LHCN-M2 (cell line): Measurements from ENCODE around the gene SLAIN1. TPM values are rescaled to one million over a fixed set of nuclear protein-coding genes. Genes with fewer than 3 reads are reported as not detected.
A peak's percentile ranks its signal among the peaks of the same experiment; 100 is the strongest.

Experiments used
- DNase-seq: peaks from one replicate; pipeline ENCODE4 v3.0.0-alpha.2; 2012; ENCODE audit warnings: low read depth
- total RNA-seq: library from RNA; depleted of rRNA; stranded (reverse); fragments of >200 nt; gene quantifications from 2 replicates; pipeline ENCODE4 v1.2.3, GENCODE V29; 2014

The SLAIN1 gene
- total RNA-seq, 1 experiment from 2014 or later = 0.11 TPM

- DNase-seq = peak; percentile 45
Observed at GRCh38 chr13:77751513-77752456, 54.3 kb downstream of the SLAIN1 start.

GRCh38 chr13:77752512-77753069 lies 55.1 kb downstream of the SLAIN1 start:
- no peak for DNase-seq

GRCh38 chr13:77760893-77761292 lies 63.4 kb downstream of the SLAIN1 start:
- DNase-seq = no peak

DNA sequence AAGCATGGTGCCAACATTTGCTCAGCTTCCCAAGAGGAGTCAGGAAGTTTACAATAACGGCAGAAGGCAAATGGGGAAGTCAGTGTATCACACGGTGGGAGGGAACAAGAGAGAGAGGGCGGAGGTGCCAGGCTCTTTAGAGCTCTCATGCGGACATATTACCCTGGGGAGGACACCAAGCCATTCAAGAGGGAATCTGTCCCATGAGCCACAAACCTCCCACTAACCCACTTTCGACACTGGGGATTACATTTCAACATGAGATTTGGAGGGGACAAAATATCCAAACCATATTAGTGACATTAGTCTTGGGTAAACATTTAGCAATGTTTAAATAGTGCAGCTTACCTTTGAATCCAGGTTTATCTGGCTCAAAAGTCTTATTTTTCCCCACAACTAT lies 69.9 kb downstream of the SLAIN1 start:
- DNase-seq = no peak

DNA sequence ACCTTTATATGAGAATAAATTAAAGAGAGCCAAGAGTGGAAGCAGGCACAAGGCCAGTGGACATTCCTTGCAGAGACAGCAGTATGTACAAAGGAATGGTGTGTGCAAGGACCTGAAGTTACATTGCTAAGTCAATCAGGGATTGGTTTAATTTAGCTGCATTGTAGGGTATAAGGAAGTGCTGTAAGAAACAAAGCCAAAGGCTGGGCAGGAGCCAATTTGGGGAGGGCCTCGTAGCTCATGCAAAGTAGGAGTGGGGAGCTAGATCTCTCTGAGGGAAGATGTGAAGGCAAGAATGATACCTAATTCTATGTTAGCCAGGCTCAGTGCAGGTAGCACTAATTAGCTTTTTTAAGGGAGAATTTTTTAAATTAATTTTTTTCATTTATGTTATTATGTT lies 76.7 kb downstream of the SLAIN1 start:
- no peak for DNase-seq

- DNase-seq = peak; percentile 11
Observed at GRCh38 chr13:77776704-77777103, 79.2 kb downstream of the SLAIN1 start.

GRCh38 chr13:77779552-77780272 lies 82.2 kb downstream of the SLAIN1 start:
- DNase-seq = peak; percentile 58

GRCh38 chr13:77781808-77782207 lies 84.3 kb downstream of the SLAIN1 start:
- DNase-seq = no peak

GRCh38 chr13:77784515-77784914 lies 87.0 kb downstream of the SLAIN1 start:
- DNase-seq = no peak

- DNase-seq = no peak
Observed at GRCh38 chr13:77786695-77787287, 89.3 kb downstream of the SLAIN1 start.

- no peak for DNase-seq
Observed at GRCh38 chr13:77789376-77789775, 91.9 kb downstream of the SLAIN1 start.

DNA sequence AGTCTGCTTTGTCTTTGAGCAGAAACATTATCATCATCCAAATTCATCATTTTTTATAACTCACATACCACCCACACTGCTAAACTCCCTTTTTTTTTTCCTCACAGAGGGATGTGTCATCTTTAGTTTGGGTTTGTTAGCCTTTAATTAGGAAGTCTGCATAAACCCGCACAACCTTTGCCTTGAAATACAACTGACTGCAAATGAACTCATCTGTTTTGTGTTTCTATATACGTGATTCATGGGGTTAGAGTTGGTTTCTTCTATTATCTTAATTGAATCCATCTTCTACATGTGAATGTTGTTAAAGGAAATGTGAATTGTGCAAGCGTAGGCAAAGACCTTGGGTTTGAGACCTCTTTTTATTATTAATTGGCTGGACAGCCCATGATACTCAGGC lies 102.7 kb downstream of the SLAIN1 start:
- no peak for DNase-seq

GRCh38 chr13:77806518-77806917 lies 109.0 kb downstream of the SLAIN1 start:
- DNase-seq = no peak

DNA sequence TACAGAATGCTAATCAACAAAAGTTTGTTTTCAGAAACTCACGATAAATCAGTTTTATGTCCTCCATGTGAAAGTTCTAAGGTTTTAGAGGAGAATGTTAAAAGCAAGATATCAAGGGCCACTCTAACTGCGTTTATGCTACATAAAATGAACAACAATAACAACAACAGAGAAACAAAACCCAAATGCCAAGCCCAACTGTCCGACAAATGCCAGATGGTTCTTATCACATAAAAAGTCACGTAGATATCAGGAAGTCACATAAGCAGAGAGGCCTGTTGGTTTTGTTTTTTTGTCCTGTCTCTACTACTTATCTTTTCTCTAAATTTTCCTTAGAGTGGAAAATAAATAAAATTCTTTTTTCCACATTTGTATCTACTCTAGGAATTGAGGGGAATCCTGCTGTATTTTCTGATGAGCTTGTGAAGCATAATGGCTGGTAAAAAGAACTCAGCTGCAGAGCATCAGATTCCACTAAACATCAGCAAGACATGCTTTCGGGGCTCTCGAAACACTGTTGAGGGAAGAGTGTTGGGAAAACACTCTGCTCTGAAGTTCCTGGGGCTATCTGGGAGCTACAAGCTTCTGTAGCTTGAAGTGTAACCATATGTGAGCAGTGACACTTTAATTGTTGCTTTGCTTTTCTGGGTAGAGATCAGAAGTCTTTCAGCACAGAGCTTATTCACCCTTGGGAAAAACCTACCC lies 110.1 kb downstream of the SLAIN1 start:
- DNase-seq = no peak

- DNase-seq = peak; percentile 28
Observed at GRCh38 chr13:77810430-77810829, 112.9 kb downstream of the SLAIN1 start.

DNA sequence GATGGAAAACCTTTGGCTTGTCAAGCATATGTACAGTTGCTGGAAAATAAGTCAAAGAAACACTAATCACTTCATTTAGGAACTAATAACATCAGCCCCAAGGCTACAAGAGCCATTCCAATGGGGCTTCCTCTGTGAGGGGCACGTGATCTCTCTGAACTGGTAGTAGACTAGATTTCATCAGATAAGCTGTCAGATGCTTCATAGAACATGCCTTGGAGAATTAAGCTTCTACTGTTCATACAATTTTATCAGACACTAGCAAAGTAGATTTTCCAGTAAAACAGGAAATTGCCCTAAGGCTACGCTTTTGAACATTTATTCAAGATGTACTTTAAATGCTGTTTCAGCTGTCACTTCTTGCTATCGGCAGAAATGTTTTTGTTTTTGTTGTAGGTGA lies 113.4 kb downstream of the SLAIN1 start:
- DNase-seq = no peak

- DNase-seq = no peak
Observed at GRCh38 chr13:77811381-77811780, 113.9 kb downstream of the SLAIN1 start.

GRCh38 chr13:77811981-77812380 lies 114.5 kb downstream of the SLAIN1 start:
- DNase-seq = no peak
